NCI-H226 (cell line): ENCODE data around the gene ZBTB21.

Source experiments
- DNase-seq: peaks from one replicate; pipeline ENCODE4 v3.0.0-alpha.2; 2015

The ZBTB21 gene

GRCh38 chr21:42009831-42010506 lies at the start of gene ZBTB21:
Gene ZBTB21, minus strand, starts transcription at chr21:42010360. Its CDS starts 16,265 bp downstream, at chr21:41994095.
- DNase-seq = peak; percentile 93

GRCh38 chr21:42059721-42060120 lies 49.6 kb upstream of the ZBTB21 start:
- DNase-seq = no peak

- no peak for DNase-seq
Observed at GRCh38 chr21:42059141-42059540, 49.0 kb upstream of the ZBTB21 start.

GRCh38 chr21:42058631-42059111 lies 48.5 kb upstream of the ZBTB21 start:
- DNase-seq = no peak

- DNase-seq = no peak
Observed at GRCh38 chr21:42057851-42058437, 47.8 kb upstream of the ZBTB21 start.

- DNase-seq = no peak
Observed at GRCh38 chr21:42056996-42057689, 47.0 kb upstream of the ZBTB21 start.

- no peak for DNase-seq
Observed at GRCh38 chr21:42056468-42056867, 46.3 kb upstream of the ZBTB21 start.

- DNase-seq = no peak
Observed at GRCh38 chr21:42055425-42055824, 45.3 kb upstream of the ZBTB21 start.

- DNase-seq = no peak
Observed at GRCh38 chr21:42051788-42052187, 41.6 kb upstream of the ZBTB21 start.

GRCh38 chr21:42049578-42050430 lies 39.6 kb upstream of the ZBTB21 start:
- DNase-seq = no peak

- no peak for DNase-seq
Observed at GRCh38 chr21:42048870-42049577, 38.9 kb upstream of the ZBTB21 start.

- DNase-seq = peak; percentile 87
Observed at GRCh38 chr21:42047821-42048613, 37.9 kb upstream of the ZBTB21 start.

- DNase-seq = no peak
Observed at GRCh38 chr21:42044871-42045495, 34.8 kb upstream of the ZBTB21 start.

GRCh38 chr21:42043961-42044360 lies 33.8 kb upstream of the ZBTB21 start:
- no peak for DNase-seq

- no peak for DNase-seq
Observed at GRCh38 chr21:42043201-42043895, 33.2 kb upstream of the ZBTB21 start.

- DNase-seq = no peak
Observed at GRCh38 chr21:42042651-42043050, 32.5 kb upstream of the ZBTB21 start.

- DNase-seq = no peak
Observed at GRCh38 chr21:42041711-42042110, 31.6 kb upstream of the ZBTB21 start.

GRCh38 chr21:42041246-42041645 lies 31.1 kb upstream of the ZBTB21 start:
- no peak for DNase-seq

- peak; percentile 98 for DNase-seq
Observed at GRCh38 chr21:42040411-42041180, 30.4 kb upstream of the ZBTB21 start.
